ENCODE results near the gene CNTF.

CNTF gene

DNA sequence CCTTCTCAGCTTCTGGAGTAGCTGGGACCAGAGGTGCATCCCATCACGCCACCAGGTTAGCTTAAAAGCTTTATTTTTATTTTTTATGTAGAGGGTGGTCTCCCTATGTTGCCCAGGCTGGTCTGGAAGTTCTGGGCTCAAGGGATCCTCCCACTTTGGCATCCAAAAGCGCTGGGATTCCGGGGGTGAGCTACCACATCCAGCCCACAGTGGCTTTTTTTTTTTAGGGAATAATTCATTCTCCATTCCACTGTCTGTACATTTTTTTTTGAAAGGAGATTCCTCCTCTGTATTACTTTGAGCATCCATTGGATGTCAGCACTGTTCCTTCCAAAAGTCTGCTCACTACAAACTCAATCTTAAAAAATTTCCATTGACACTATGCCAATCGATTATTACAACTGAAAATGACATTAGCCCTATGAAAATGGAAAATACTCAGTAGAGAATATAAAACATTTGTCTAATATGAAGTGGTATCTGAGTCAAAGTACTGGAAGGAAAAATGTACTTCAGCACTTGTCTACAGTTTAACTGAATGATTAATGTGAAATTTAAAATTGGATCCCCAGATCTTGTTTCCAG, 45.5 kb upstream of the CNTF start:
- peak overlapping the region; percentile 75 to 99 for H3K4me3 ChIP-seq (ENCODE audit: low read depth in 1 of 2, low read length in 1 of 2)
- no peaks in the 10 kb centered on the region for H3K9me3 ChIP-seq
- TF ChIP-seq, protein P1, sequence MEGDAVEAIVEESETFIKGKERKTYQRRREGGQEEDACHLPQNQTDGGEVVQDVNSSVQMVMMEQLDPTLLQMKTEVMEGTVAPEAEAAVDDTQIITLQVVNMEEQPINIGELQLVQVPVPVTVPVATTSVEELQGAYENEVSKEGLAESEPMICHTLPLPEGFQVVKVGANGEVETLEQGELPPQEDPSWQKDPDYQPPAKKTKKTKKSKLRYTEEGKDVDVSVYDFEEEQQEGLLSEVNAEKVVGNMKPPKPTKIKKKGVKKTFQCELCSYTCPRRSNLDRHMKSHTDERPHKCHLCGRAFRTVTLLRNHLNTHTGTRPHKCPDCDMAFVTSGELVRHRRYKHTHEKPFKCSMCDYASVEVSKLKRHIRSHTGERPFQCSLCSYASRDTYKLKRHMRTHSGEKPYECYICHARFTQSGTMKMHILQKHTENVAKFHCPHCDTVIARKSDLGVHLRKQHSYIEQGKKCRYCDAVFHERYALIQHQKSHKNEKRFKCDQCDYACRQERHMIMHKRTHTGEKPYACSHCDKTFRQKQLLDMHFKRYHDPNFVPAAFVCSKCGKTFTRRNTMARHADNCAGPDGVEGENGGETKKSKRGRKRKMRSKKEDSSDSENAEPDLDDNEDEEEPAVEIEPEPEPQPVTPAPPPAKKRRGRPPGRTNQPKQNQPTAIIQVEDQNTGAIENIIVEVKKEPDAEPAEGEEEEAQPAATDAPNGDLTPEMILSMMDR (IDR thresholded peaks at IDR 0.05): no peak
- H3K27ac ChIP-seq: peak overlapping the region; percentile 98
- no peaks in the 10 kb centered on the region for H3K36me3 ChIP-seq
- peaks cover 55 to 62% of the 10 kb centered on the region in 2 experiments for H3K4me1 ChIP-seq (ENCODE audit: control insufficient read depth in 1 of 2, insufficient read depth in 1 of 2, low read depth in 1 of 2, low read length in 1 of 2)
- no peaks in the 10 kb centered on the region for H3K27me3 ChIP-seq

GRCh38 chr11:58577555-58578135, 44.8 kb upstream of the CNTF start:
- Histone ChIP-seq H3K27me3 (no peaks in the 10 kb centered on the region), H3K4me1 (ENCODE audit: control insufficient read depth in 1 of 2, insufficient read depth in 1 of 2, low read depth in 1 of 2, low read length in 1 of 2) (peaks cover 55 to 62% of the 10 kb centered on the region in 2 experiments), H3K27ac (peak overlapping the region; percentile 98), H3K9me3 (no peaks in the 10 kb centered on the region), H3K36me3 (no peaks in the 10 kb centered on the region), H3K4me3 (ENCODE audit: low read depth in 1 of 2, low read length in 1 of 2) (peak overlapping the region; percentile 75 to 99)
- TF ChIP-seq, protein P1 (IDR thresholded peaks at IDR 0.05): no peak

DNA sequence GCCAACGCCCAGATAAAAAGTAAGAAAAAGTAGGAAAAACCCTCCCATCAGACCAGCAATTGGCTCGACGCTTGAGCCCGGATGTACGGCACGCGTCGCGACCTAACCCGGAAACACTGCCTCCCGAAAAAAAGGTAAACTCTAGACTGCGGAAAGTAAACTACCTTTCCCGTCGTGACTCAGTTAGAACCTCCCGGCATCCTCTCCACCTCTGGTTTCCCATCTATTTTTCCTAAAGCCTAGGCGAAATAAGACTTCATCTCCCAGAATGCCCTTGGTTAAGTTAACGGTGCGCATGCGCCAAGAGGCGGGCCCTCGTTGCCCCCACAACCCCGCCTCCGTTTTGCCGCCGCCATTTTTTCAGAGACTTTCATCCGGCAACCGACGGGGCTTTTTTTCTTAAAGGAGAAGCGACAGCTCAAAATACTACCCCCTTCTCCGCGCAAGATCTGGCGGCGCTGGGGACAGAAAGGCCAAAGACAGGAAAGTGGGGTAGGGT, 44.3 kb upstream of the CNTF start:
- Histone ChIP-seq H3K4me1 (ENCODE audit: control insufficient read depth in 1 of 2, insufficient read depth in 1 of 2, low read depth in 1 of 2, low read length in 1 of 2) (peaks cover 55 to 62% of the 10 kb centered on the region in 2 experiments), H3K27ac (peak overlapping the region; percentile 98), H3K9me3 (no peaks in the 10 kb centered on the region), H3K27me3 (no peaks in the 10 kb centered on the region), H3K36me3 (no peaks in the 10 kb centered on the region), H3K4me3 (ENCODE audit: low read depth in 1 of 2, low read length in 1 of 2) (peak overlapping the region; percentile 75 to 99)
- TF ChIP-seq, protein P1 (IDR thresholded peaks at IDR 0.05): peak; percentile 4

DNA sequence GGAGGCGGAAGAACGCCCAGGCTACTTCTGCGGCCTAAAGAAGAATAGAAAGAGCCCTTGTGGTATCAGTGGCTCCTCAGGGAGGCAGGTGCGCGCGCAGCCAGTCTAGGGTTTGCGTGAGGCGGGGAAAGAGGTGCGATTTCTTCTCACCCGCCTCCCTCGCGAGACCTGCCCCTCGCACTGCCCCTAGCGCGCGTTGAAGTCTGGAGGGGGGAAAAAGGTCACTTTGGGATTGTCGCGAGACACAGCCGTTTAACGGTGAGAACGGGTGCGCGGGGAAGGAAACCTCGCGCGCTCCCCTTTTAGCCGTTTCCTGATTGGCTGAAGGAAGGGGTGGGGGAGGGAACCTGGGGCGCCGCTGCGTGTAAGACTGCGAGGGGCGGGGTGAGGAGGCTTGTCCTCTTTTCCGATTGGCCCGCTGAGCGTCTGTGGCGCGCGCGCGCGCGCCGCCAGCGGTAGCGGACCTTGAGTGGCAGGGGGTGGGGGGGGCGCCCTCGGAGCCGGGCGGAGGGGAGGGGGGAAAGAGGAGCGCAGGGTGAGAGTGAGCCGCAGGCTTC, 43.8 kb upstream of the CNTF start, which contains the start of gene ZFP91:
TSS of gene ZFP91 (plus strand) at position 429 of the 557 bp plus-strand sequence. CDS start 219 bp downstream, outside the sequence.
- H3K4me1 ChIP-seq (ENCODE audit: control insufficient read depth in 1 of 2, insufficient read depth in 1 of 2, low read depth in 1 of 2, low read length in 1 of 2): peaks cover 54 to 58% of the 10 kb centered on the region in 2 experiments
- TF ChIP-seq, protein P1 (IDR thresholded peaks at IDR 0.05): no peak
- peak within 1 kb of the TSS; percentile 75 to 99 for H3K4me3 ChIP-seq (ENCODE audit: low read depth in 1 of 2, low read length in 1 of 2)
- H3K36me3 ChIP-seq: no peaks in the 10 kb centered on the region
- no peaks in the 10 kb centered on the region for H3K9me3 ChIP-seq
- H3K27me3 ChIP-seq: no peaks in the 10 kb centered on the region
- peak within 1 kb of the TSS; percentile 98 for H3K27ac ChIP-seq

DNA sequence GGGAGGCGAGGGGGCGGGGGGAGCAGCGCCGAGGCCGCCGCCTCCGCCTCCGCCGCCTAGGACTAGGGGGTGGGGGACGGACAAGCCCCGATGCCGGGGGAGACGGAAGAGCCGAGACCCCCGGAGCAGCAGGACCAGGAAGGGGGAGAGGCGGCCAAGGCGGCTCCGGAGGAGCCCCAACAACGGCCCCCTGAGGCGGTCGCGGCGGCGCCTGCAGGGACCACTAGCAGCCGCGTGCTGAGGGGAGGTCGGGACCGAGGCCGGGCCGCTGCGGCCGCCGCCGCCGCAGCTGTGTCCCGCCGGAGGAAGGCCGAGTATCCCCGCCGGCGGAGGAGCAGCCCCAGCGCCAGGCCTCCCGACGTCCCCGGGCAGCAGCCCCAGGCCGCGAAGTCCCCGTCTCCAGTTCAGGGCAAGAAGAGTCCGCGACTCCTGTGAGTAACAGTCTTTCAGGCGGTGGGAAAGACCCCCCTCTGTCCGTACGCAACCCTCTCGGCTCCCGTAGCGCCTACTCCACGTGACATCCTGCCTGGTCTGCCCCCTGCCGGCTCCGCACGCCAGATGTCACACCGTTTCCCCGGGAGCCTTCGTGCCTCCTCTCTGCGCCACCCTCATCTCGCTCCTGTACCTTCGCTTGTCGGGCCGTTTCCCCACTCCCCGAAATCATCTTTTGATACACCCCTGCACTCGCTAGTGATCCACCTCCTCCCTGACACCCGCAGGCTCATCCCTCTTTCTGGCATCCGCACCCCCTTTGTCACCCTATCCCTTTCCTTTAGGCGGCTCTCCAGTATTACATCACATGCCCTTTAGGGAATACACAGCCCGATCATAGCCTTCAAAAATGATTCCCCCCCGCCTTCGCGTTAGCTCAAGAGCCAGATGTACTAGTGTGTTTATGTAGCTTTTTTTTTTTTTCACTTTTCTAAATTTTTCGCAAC, 43.0 kb upstream of the CNTF start:
- Histone ChIP-seq H3K27me3 (no peaks in the 10 kb centered on the region), H3K36me3 (no peaks in the 10 kb centered on the region), H3K9me3 (no peaks in the 10 kb centered on the region), H3K27ac (peak overlapping the region; percentile 98), H3K4me3 (ENCODE audit: low read depth in 1 of 2, low read length in 1 of 2) (peak overlapping the region; percentile 75 to 99), H3K4me1 (ENCODE audit: control insufficient read depth in 1 of 2, insufficient read depth in 1 of 2, low read depth in 1 of 2, low read length in 1 of 2) (peaks cover 47 to 51% of the 10 kb centered on the region in 2 experiments)
- TF ChIP-seq, protein P1 (IDR thresholded peaks at IDR 0.05): peak; percentile 85
